WTC11 (cell line): ENCODE data around the gene RBFOX2. TPM values are rescaled to one million over a fixed set of nuclear protein-coding genes. Genes with fewer than 3 reads are reported as not detected.
A peak's percentile ranks its signal among the peaks of the same experiment; 100 is the strongest.
"Not testable (repeated sequence)": the region's sequence is repeated elsewhere in the genome, so short reads cannot be mapped to it uniquely, and the experiment has no call there.

Experiments
- ATAC-seq: fragments of 200-7000 bp; cut with Tn5 transposase; 2 replicates; pipeline ENCODE4 v1.10.0; 2021; ENCODE audit warnings: mild to moderate bottlenecking, moderate library complexity
- CTCF ChIA-PET: fragments of 300-600 bp; sonication (Branson Sonifier 250); formaldehyde crosslinking; loops from one replicate; lab custom pipeline; 2021; ENCODE audit warnings: antibody characterized with exemption; lab: Charles Lee
- POLR2A ChIA-PET: fragments of 350-600 bp; sonication (Branson Sonifier 250); formaldehyde crosslinking; loops from one replicate; lab custom pipeline; 2021; ENCODE audit warnings: antibody characterized with exemption; lab: Charles Lee
- DNase-seq: peaks from one replicate; pipeline ENCODE4 v3.0.0; 2021; ENCODE audit warnings: low spot score
- H3K27ac Mint-ChIP-seq: 2 replicates; pipeline ENCODE4 v1.8.0; 2021; ENCODE audit warnings: mixed read lengths
- H3K27me3 Mint-ChIP-seq: 2 replicates; pipeline ENCODE4 v1.8.0; 2021; ENCODE audit warnings: low read depth, mild to moderate bottlenecking, moderate library complexity, mixed read lengths
- H3K36me3 Mint-ChIP-seq: 2 replicates; pipeline ENCODE4 v1.8.0; 2021; ENCODE audit warnings: mixed read lengths
- H3K4me1 Mint-ChIP-seq: 2 replicates; pipeline ENCODE4 v1.8.0; 2022; ENCODE audit warnings: mixed read lengths
- H3K4me3 Mint-ChIP-seq: 2 replicates; pipeline ENCODE4 v1.8.0; 2021; ENCODE audit warnings: mild to moderate bottlenecking, moderate library complexity, mixed read lengths
- H3K9me3 Mint-ChIP-seq: 2 replicates; pipeline ENCODE4 v1.8.0; 2021; ENCODE audit warnings: mixed read lengths
- CREB1 ChIP-seq: sonication (generic); formaldehyde crosslinking; IDR thresholded peaks from 2 replicates; pipeline ENCODE4 v1.8.0; 2023; ENCODE audit warnings: mild to moderate bottlenecking, missing genetic modification reagents
- ELF4 ChIP-seq: sonication (generic); formaldehyde crosslinking; IDR thresholded peaks from 2 replicates; pipeline ENCODE4 v1.8.1; 2022; ENCODE audit warnings: low read depth, mild to moderate bottlenecking, moderate library complexity, missing genetic modification reagents
- GRHL2 ChIP-seq: fragments of 250-450 bp; sonication (Bioruptor Pico); IDR thresholded peaks from 2 replicates; pipeline ENCODE4 v1.8.0; 2022; ENCODE audit warnings: mild to moderate bottlenecking, moderate library complexity; ENCODE audit not compliant: insufficient replicate concordance, severe bottlenecking
- IRF2 ChIP-seq: sonication (generic); formaldehyde crosslinking; IDR thresholded peaks from 2 replicates; pipeline ENCODE4 v1.8.0; 2022; ENCODE audit warnings: low read depth, missing genetic modification reagents, borderline replicate concordance
- NFATC4 ChIP-seq: fragments of 250-450 bp; sonication (Bioruptor Pico); IDR thresholded peaks from 2 replicates; pipeline ENCODE4 v1.9.0; 2021; ENCODE audit warnings: mild to moderate bottlenecking
- PRRX2 ChIP-seq: fragments of 250-450 bp; sonication (Bioruptor Pico); IDR thresholded peaks from 2 replicates; pipeline ENCODE4 v1.8.0; 2021; ENCODE audit warnings: mild to moderate bottlenecking
- RELA ChIP-seq: sonication (generic); formaldehyde crosslinking; IDR thresholded peaks from 2 replicates; pipeline ENCODE4 v1.8.1; 2022; ENCODE audit warnings: missing genetic modification reagents, mild to moderate bottlenecking, borderline replicate concordance
- ZNF121 ChIP-seq: sonication (generic); formaldehyde crosslinking; IDR thresholded peaks from 2 replicates; pipeline ENCODE4 v1.8.0; 2023; ENCODE audit warnings: missing genetic modification reagents
- ZNF219 ChIP-seq: sonication (generic); formaldehyde crosslinking; IDR thresholded peaks from 2 replicates; pipeline ENCODE4 v1.8.0; 2023; ENCODE audit warnings: missing genetic modification reagents, mild to moderate bottlenecking, borderline replicate concordance
- ZNF263 ChIP-seq: sonication (generic); formaldehyde crosslinking; IDR thresholded peaks from 2 replicates; pipeline ENCODE4 v1.8.1; 2022; ENCODE audit warnings: low read depth, mild to moderate bottlenecking, moderate library complexity, missing genetic modification reagents
- ZNF317 ChIP-seq: sonication (generic); formaldehyde crosslinking; IDR thresholded peaks from 2 replicates; pipeline ENCODE4 v1.8.1; 2023; ENCODE audit warnings: low read depth, mild to moderate bottlenecking, moderate library complexity, missing genetic modification reagents, borderline replicate concordance
- total RNA-seq: library from RNA; stranded (reverse); gene quantifications from 3 replicates; pipeline ENCODE4 v1.2.3, GENCODE V29; 2021
- TF ChIP-seq, protein P1 (sequence below): sonication (generic); formaldehyde crosslinking; IDR thresholded peaks from 2 replicates; pipeline ENCODE4 v1.8.1; 2022; ENCODE audit warnings: mild to moderate bottlenecking, missing genetic modification reagents, moderate library complexity, borderline replicate concordance
- TF ChIP-seq, protein P2 (sequence below): sonication (generic); formaldehyde crosslinking; IDR thresholded peaks from 2 replicates; pipeline ENCODE4 v1.8.0; 2022; ENCODE audit warnings: mild to moderate bottlenecking, missing genetic modification reagents
- TF ChIP-seq, protein P3 (sequence below): fragments of 250-450 bp; sonication (Bioruptor Pico); IDR thresholded peaks from 2 replicates; pipeline ENCODE4 v1.9.0; 2021; ENCODE audit warnings: mild to moderate bottlenecking
- TF ChIP-seq, protein P4 (sequence below): fragments of 250-450 bp; sonication (Bioruptor Pico); conservative IDR thresholded peaks from 2 replicates; pipeline ENCODE4 v1.9.0; 2021; ENCODE audit warnings: mild to moderate bottlenecking
- TF ChIP-seq, protein P5 (sequence below): fragments of 200-600 bp; IDR thresholded peaks from 2 replicates; pipeline ENCODE4 v1.8.0; 2022; ENCODE audit warnings: antibody characterized with exemption

Gene RBFOX2
- total RNA-seq, 1 experiment from 2014 or later, result 107 TPM

DNA sequence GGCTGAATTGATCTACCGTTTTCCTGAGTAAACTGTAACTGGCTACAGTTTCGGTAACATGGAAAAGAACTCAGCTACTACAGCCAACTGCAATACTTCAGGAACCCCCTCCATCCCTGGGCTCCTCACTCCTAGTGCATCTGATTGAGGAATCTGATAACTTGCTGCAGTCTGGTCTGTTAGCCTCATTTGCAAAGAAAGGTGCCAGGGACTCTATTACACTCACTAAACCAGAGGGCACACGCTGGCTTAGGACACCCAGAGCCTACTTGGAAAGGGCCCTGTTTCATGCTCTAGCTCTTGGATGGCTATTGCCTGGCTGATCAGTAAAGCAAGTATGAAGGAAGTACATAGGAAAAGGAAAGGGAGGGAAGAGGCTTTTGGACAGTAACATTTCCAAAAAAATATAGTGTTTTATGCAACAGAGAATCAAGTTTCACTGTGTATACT, 288.7 kb downstream of the RBFOX2 start (continued):
- TF ChIP-seq, protein P1, sequence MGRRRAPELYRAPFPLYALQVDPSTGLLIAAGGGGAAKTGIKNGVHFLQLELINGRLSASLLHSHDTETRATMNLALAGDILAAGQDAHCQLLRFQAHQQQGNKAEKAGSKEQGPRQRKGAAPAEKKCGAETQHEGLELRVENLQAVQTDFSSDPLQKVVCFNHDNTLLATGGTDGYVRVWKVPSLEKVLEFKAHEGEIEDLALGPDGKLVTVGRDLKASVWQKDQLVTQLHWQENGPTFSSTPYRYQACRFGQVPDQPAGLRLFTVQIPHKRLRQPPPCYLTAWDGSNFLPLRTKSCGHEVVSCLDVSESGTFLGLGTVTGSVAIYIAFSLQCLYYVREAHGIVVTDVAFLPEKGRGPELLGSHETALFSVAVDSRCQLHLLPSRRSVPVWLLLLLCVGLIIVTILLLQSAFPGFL (CRISPR knock-in tag), result no peak
- TF ChIP-seq, protein P2, sequence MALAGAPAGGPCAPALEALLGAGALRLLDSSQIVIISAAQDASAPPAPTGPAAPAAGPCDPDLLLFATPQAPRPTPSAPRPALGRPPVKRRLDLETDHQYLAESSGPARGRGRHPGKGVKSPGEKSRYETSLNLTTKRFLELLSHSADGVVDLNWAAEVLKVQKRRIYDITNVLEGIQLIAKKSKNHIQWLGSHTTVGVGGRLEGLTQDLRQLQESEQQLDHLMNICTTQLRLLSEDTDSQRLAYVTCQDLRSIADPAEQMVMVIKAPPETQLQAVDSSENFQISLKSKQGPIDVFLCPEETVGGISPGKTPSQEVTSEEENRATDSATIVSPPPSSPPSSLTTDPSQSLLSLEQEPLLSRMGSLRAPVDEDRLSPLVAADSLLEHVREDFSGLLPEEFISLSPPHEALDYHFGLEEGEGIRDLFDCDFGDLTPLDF (CRISPR knock-in tag), result no peak
- TF ChIP-seq, protein P3, sequence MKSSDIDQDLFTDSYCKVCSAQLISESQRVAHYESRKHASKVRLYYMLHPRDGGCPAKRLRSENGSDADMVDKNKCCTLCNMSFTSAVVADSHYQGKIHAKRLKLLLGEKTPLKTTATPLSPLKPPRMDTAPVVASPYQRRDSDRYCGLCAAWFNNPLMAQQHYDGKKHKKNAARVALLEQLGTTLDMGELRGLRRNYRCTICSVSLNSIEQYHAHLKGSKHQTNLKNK (CRISPR knock-in tag), result no peak
- TF ChIP-seq, protein P4, sequence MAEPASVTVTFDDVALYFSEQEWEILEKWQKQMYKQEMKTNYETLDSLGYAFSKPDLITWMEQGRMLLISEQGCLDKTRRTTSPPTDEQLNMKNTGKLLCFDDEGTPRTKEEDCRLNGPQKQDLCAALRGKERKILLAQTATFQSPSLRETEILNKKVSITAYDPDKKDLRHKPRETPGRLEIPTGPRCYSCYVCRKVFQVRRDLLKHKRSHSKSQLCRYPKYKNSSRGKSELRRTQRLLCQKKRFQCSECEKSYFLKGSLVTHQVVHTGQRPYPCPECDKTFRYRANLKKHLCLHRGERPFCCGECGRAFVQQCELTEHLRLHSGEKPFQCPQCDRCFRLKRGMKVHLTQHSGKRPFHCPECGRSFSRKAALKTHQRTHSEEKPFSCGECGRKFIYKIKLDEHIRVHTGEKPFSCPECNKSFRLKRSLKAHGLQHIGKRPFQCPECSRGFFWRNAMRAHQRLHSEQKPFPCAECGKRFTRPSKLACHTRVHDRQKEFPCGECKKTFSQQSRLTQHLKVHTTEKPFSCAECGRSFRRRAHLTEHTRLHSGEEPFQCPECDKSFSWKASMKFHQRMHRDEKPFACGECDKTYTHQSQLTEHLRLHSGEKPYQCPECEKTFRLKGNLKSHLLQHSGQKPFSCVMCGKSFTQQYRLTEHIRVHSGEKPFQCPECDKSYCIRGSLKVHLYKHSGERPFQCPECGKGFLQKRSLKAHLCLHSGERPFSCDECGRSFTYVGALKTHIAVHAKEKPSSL (CRISPR knock-in tag), result no peak
- TF ChIP-seq RELA (CRISPR knock-in tag) (no peak), CREB1 (no peak), PRRX2 (CRISPR knock-in tag) (no peak), ZNF219 (no peak), GRHL2 (CRISPR knock-in tag) (no peak), ELF4 (no peak)
- TF ChIP-seq, all 79 proteins: peak for 0

DNA sequence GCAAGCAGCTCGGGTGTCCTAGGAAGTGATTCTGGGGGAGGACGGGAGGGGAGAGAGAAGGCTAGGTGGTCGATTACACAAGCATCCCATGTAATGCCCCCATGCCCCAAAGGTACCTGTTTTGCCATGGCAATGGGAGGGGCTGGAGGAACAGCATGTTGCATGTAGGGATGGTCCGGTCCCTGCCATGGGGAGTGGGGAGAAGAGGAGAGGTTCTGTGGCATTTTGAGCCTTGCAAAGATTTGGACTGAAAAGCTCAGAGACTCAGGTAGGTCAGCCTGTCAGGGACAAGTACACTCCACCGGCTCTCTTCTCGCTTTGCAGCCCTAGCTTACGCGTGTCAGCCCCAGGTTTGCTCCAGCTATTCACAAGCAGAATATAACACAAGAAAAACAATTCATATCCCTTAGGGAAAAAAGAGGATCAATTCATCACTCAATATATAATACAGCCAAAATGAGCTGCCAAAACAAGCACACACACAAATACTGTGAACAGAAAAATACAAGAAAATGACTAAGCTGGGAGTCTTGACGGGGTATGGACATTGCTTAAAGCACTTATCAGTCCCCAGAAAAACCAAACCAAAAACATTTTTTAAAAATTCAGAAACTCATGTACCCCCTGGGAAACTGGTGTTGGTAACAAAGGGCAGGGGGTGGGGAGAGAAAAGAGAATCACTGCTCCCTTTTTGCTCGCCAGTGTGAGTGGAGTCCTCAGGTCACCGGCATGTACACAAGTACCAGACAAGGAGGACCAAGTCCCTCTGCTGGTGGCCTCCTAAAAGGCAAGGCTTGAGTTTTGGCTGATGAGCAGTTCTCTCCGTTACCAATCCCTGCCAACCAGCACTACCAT, 289.3 kb downstream of the RBFOX2 start:
- Mint-ChIP-seq H3K4me3 (no peak overlapping the region), H3K9me3 (peaks cover 17% of the 10 kb centered on the region), H3K27ac (peak overlapping the region; percentile 48; the same call in 1 of the 2 replicates), H3K36me3 (peaks cover 32% of the 10 kb centered on the region), H3K4me1 (peaks cover 29% of the 10 kb centered on the region), H3K27me3 (no peaks in the 10 kb centered on the region)
- TF ChIP-seq IRF2 (CRISPR knock-in tag) (no peak), ZNF317 (CRISPR knock-in tag) (no peak), NFATC4 (CRISPR knock-in tag) (no peak), CREB1 (no peak), ELF4 (no peak), ZNF263 (CRISPR knock-in tag) (no peak)
- TF ChIP-seq, protein P5, sequence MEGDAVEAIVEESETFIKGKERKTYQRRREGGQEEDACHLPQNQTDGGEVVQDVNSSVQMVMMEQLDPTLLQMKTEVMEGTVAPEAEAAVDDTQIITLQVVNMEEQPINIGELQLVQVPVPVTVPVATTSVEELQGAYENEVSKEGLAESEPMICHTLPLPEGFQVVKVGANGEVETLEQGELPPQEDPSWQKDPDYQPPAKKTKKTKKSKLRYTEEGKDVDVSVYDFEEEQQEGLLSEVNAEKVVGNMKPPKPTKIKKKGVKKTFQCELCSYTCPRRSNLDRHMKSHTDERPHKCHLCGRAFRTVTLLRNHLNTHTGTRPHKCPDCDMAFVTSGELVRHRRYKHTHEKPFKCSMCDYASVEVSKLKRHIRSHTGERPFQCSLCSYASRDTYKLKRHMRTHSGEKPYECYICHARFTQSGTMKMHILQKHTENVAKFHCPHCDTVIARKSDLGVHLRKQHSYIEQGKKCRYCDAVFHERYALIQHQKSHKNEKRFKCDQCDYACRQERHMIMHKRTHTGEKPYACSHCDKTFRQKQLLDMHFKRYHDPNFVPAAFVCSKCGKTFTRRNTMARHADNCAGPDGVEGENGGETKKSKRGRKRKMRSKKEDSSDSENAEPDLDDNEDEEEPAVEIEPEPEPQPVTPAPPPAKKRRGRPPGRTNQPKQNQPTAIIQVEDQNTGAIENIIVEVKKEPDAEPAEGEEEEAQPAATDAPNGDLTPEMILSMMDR, result no peak
- ChIA-PET POLR2A (no interaction called here), CTCF (interaction anchor here (0.7 to 1.7 kb wide), 6 partner anchors 14 to 385 kb away, joined by 3 to 11 read pairs (median 4); no protein-coding TSS in a partner anchor)
- DNase-seq, result no peak
- ATAC-seq, result peak; percentile 76

DNA sequence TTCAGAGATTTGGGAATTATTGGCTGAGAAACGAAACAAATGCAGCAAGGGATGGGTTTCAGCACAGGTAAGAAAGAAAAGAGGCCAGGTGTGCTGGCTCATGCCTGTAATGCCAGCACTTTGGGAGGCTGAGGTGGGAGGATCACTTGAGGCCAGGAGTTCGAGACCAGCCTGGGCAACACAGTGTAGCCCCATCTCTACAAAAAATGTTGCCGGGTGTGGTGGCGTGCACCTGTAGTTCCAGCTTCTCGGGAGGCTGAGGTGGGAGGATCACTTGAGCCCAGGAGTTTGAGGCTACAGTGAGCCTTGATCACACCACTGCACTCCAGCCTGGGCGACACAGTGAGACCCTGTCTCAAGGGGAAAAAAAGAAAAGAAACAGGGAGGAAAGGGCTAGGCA, 290.7 kb downstream of the RBFOX2 start:
- not testable (repeated sequence) for H3K27me3 Mint-ChIP-seq

More for the DNA sequence above, 290.7 kb downstream of the RBFOX2 start:
- POLR2A ChIA-PET, result not testable (repeated sequence)
- H3K36me3 Mint-ChIP-seq, result peaks cover 30% of the 10 kb centered on the region
- peak; percentile 60; the same call in 1 of the 2 replicates for TF ChIP-seq ZNF121 (CRISPR knock-in tag)
- TF ChIP-seq, all 79 proteins: peak for 1; not testable (repeated sequence) for 78
- H3K4me3 Mint-ChIP-seq, ATAC-seq, H3K27ac Mint-ChIP-seq, CTCF ChIA-PET, DNase-seq: not testable (repeated sequence)
- Mint-ChIP-seq H3K4me1 (peaks cover 16% of the 10 kb centered on the region), H3K9me3 (peaks cover 17% of the 10 kb centered on the region)
